PFSK-1 (cell line): ENCODE data around the gene AKAP13.

Source experiments
- FOXP2 ChIP-seq: optimal IDR thresholded peaks from 2 replicates; pipeline ENCODE3; 2011; ENCODE audit warnings: borderline replicate concordance, control low read depth, inconsistent platforms; ENCODE audit not compliant: insufficient read depth; ENCODE audit errors: extremely low read length, extremely low read depth
- POLR2AphosphoS5 ChIP-seq: IDR thresholded peaks from 2 replicates; pipeline ENCODE4 v1.6.1; 2012; ENCODE audit warnings: low read depth, mild to moderate bottlenecking, control low read depth, low read length, moderate library complexity
- REST ChIP-seq, 2 experiments: IDR thresholded peaks; 2 replicates each; pipeline versions ENCODE4 v1.6.1 to v1.8.0; 2011 to 2012; ENCODE audit warnings: low read depth in 2 of 2, low read length in 2 of 2, control low read depth in 1 of 2, inconsistent platforms in 1 of 2, mild to moderate bottlenecking in 1 of 2, moderate library complexity in 1 of 2; ENCODE audit not compliant: insufficient read depth in 1 of 2
- SIN3A ChIP-seq: IDR thresholded peaks from 2 replicates; pipeline ENCODE4 v1.6.1; 2012; ENCODE audit warnings: mild to moderate bottlenecking, low read length, moderate library complexity, borderline replicate concordance; ENCODE audit not compliant: insufficient read depth
- TAF1 ChIP-seq: IDR thresholded peaks from 2 replicates; pipeline ENCODE4 v1.6.1; 2012; ENCODE audit warnings: low read length, control low read depth, borderline replicate concordance; ENCODE audit not compliant: insufficient read depth

Gene AKAP13

GRCh38 chr15:85563731-85564130 lies 183.3 kb downstream of the AKAP13 start:
- no peak for TF ChIP-seq FOXP2
- TF ChIP-seq POLR2AphosphoS5, result no peak
- no peak for TF ChIP-seq TAF1
- TF ChIP-seq REST (IDR thresholded peaks at IDR 0.05; ENCODE audit: insufficient read depth in 1 of 2, low read depth in 2 of 2, low read length in 2 of 2), result no peak
- TF ChIP-seq SIN3A, result no peak

GRCh38 chr15:85564686-85565085 lies 184.3 kb downstream of the AKAP13 start:
- no peak for TF ChIP-seq REST (IDR thresholded peaks at IDR 0.05; ENCODE audit: insufficient read depth in 1 of 2, low read depth in 2 of 2, low read length in 2 of 2)
- TF ChIP-seq FOXP2, result no peak
- TF ChIP-seq POLR2AphosphoS5, result no peak
- TF ChIP-seq TAF1, result no peak
- TF ChIP-seq SIN3A, result no peak

- TF ChIP-seq REST (IDR thresholded peaks at IDR 0.05; ENCODE audit: insufficient read depth in 1 of 2, low read depth in 2 of 2, low read length in 2 of 2) (no peak), POLR2AphosphoS5 (no peak), TAF1 (no peak), SIN3A (no peak), FOXP2 (no peak)
These were observed 187.9 kb downstream of the AKAP13 start for GRCh38 chr15:85568261-85568808.

- TF ChIP-seq POLR2AphosphoS5 (no peak), TAF1 (no peak), SIN3A (no peak), FOXP2 (no peak), REST (IDR thresholded peaks at IDR 0.05; ENCODE audit: insufficient read depth in 1 of 2, low read depth in 2 of 2, low read length in 2 of 2) (no peak)
These were observed 189.9 kb downstream of the AKAP13 start for GRCh38 chr15:85570336-85570735.

GRCh38 chr15:85571780-85572179 lies 191.4 kb downstream of the AKAP13 start:
- TF ChIP-seq TAF1, result no peak
- no peak for TF ChIP-seq SIN3A
- no peak for TF ChIP-seq FOXP2
- TF ChIP-seq REST (IDR thresholded peaks at IDR 0.05; ENCODE audit: insufficient read depth in 1 of 2, low read depth in 2 of 2, low read length in 2 of 2), result no peak
- TF ChIP-seq POLR2AphosphoS5, result no peak
